NCI-H146 treated with DMSO at 0.1 percent for 48 hours (cell line): ENCODE data around the gene RIT2.

ENCODE experiments used
- DNase-seq: peaks from one replicate; lab custom pipeline; 2025; ENCODE audit not compliant: unreplicated experiment; lab: John Stamatoyannopoulos, UW

Gene RIT2

GRCh38 chr18:43092539-43092938 lies 22.9 kb downstream of the RIT2 start:
- DNase-seq: no peak

GRCh38 chr18:43081396-43081795 lies 34.1 kb downstream of the RIT2 start:
- no peak for DNase-seq

- no peak for DNase-seq
Measured at GRCh38 chr18:43080671-43081070, 34.8 kb downstream of the RIT2 start.

DNA sequence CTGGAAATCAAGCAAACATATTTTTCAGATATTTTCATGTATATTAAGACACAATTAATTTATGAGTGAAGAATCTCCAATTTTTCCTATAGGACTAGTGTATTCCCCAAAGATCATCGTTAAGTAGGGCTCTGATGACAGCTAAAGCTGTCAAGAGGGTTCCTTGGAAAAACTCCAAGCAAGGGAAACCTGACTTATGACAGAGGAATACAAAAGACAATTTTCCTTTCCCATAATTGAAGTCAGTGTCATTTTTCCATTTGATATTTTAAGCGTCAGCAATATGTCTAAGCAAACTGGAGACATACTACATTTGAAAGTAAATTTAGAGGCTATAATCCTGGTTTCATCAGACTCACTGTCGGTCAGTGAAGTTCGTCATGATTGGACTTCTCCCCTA lies 36.1 kb downstream of the RIT2 start:
- no peak for DNase-seq

DNA sequence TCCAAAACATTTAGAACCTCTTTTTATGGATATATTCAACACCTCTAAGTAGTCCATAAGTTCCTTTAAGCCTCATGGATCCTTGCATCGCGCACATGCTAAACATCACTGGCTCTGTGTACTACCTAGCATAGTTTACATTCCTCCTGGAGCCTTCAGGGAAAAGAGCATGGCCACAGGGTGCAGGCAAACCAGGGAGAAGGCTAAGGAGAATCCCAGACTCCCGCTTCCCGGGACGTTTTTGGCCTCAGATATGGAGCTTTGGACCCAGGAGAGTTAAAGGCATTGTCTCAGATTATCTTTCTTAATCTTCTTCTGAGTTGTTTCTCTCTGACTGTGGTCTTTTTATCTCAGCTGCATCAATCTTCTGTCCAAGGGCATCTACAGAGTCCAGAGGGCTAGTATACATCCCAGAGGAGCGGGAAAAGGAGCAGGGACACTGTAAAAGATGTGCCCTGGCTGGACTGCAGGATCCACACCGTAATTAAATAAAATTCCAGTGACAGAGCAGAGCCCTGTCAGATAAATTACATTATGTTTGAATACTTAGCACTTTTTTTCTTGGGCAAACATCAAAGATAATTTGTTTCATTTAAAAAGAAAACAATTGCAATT lies 36.9 kb downstream of the RIT2 start:
- peak; percentile 42 for DNase-seq

DNA sequence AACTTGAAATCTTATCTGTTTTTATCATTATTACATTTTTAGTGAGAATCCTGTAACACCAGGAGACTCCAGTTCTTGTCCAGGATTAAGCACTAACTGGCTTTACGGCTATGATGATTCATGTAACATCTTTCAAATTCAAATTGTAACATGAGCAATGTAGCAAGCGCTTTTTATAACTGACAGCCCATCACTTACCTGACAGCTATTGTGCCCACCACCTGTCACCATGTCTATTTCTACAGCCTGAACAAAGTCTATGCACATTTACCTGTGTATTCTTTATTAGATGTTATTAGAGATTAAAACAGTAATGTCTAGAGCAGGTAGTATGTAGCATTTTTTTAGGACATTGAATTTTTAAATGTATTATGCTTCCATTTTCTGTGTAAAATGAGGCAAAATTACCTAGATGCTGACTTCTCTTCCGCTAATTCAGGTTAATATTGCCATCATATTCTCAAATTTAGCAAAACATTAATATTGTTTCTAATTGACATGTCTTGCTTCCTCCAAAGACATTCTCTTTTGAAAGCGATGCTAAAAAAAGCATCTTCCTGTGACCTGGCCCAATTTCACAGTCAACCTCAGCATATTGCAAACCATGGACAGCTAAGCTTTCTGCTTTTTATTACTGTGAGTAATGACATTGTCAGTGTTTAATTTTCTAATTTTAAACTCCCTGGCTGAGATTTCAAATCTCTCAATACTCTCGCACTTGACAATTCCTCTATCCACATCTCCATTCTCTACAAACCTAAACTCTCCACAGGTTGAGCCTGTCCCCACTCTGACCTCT lies 37.8 kb downstream of the RIT2 start:
- no peak for DNase-seq

DNA sequence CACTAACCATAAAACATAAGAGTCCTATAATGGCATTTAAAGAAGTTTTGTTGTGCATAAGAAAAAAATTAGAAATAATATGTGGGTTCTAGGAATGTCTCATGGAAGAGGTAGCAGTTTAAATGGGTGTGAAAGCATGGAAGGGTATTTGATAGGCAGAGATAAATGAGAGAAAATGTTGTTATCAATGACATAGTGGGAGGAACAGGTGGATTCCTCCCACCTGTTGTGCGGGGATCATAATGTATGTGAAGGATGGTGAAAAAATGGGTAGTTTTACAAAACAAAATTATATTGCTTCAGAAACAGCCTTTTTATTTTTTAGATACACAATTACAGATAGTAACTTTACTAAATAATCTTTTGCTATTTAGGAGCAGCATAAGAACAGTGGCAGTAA lies 41.7 kb downstream of the RIT2 start:
- DNase-seq: no peak

GRCh38 chr18:43068781-43069180 lies 46.7 kb downstream of the RIT2 start:
- DNase-seq: no peak

DNA sequence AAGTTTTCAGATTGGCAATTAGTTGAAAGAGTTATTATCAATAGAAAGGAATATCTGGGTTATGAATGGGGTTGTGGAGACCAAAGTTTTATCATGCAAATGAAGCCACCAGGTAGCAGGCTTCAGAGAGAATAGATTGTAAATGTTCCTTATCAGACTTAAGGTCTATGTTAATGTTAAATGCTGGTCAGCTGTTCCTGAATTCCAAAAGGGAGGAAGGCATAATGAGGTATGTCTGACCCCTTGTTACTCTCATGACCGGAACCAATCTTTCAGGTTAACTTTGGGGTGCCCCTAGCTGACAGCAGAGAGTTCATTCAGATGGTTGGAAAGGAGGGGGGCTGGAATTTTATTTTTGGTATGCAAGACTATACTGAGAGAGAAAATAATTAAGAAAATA lies 47.9 kb downstream of the RIT2 start:
- DNase-seq: no peak

DNA sequence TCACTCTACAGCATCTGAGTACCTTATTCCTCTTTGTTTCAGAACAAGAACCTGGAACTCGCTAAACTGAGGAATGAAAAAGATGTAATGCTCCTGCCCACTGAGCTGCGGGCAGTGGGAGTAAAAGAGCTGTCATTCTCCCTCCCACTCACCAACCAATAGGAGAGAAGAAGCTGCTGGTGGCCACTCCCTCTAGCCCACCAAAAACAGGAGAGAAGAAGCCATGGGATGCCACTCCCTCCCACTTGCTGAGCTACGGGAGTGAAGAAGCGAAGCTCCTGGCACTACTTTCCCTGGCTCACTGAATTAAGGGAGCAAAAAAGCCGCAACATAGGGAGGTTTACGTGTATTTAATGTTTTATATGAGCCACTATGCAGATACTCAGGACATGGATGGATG lies 53.7 kb downstream of the RIT2 start:
- DNase-seq: no peak

- no peak for DNase-seq
Measured at GRCh38 chr18:43061318-43061717, 54.2 kb downstream of the RIT2 start.

- no peak for DNase-seq
Measured at GRCh38 chr18:43060020-43060419, 55.5 kb downstream of the RIT2 start.

DNA sequence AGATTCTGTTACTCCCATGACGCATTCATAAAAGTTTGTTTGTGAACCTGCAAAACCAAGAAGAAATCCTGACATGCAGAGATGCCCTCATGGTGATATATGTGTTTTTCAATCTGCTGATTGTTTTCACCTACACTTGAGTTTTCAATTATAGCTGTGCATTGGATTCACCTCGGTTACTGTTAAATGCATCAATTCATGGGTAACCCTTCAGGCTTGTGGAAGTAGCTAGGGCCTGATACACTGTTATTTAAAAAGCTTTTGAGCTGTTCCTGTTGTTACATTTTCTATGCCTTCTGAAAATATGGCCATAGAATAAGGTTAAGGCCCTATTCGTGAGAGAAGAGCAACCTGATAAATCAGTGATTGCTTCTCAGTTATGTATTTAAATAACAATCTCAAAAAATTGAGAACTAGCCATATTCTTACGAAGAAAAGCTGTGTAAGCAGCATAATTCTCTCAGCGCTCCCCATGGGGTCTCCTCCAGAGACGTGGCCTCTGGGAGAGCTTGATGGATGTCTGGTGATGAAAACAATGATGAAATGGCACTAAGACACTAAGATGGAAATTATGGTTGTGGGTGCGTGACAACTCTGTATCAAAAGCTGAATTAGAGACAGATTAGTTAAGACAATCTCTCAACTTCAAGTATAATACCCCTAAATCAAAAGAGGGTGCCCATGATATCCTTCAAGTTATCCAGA lies 60.5 kb downstream of the RIT2 start:
- no peak for DNase-seq

DNA sequence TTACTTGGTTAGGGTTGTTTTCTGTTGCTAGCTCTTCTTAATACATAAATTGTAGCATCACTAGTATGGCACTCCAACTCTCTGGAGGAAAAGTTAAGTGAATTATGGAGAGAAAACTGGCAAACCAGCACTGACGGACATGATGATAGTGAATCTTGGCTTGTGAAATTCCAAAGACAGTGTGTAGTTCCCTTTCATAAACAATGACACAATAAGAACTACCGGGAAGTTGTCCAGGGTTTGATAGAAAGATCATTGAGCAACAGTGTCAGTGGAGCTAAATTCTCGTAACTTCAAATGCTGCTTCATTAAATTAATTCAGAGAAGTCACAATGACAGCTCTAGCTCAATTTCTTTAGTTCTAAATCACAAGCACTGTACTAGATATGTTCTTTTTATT lies 66.5 kb downstream of the RIT2 start:
- DNase-seq: no peak

DNA sequence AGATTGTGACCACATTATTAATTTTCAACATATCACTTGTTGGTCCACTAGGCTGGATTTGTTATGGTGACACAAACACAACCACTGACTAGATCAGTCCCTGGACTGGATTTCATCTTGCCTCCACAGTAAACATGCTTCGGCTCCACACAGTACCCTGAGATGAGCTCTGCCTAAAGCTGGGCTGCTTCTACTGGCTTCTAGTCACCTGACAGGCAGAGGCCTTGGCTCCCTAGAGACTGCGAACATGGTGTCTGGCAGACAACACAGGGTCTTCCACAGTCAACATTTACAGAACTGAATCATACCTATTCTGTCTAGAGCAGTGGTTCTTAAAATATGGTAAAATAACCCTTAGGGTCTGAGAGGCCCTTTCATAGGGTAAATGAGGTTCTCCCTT lies 69.2 kb downstream of the RIT2 start:
- DNase-seq: no peak

- DNase-seq: no peak
Measured at GRCh38 chr18:43043626-43044025, 71.9 kb downstream of the RIT2 start.

DNA sequence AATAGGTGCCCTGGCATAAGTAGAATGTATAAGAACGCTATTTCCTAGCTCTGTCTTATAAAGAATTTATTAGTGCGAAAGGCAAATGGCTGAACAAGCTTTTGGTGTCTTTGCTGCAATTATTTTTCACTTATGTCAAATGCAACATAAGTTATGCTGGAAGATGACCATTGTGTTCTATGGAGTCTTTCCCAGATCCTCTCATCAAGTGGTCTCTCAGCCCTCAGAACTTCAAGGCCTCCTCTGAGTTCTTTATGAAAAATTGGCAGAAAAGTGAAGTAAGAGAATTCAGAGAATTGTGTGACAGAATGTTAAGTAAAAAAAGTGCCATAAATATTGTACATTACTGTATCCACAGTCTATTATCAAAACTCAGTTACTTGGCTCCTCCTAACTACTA lies 75.2 kb downstream of the RIT2 start:
- DNase-seq: no peak

- DNase-seq: no peak
Measured at GRCh38 chr18:43034683-43035500, 80.6 kb downstream of the RIT2 start.

- no peak for DNase-seq
Measured at GRCh38 chr18:43031169-43031568, 84.3 kb downstream of the RIT2 start.

GRCh38 chr18:43029414-43029813 lies 86.1 kb downstream of the RIT2 start:
- DNase-seq: no peak

- DNase-seq: no peak
Measured at GRCh38 chr18:43022874-43023273, 92.6 kb downstream of the RIT2 start.
